ENCODE data around the gene CD300LF. TPM values are rescaled to one million over a fixed set of nuclear protein-coding genes. Genes with fewer than 3 reads are reported as not detected.

CD300LF gene
- total RNA-seq, 1 experiment from 2014 or later = not detected

- Mint-ChIP-seq H3K4me3 (ENCODE audit: low read depth, unreplicated experiment) (peak overlapping the region; percentile 97), H3K27ac (ENCODE audit: unreplicated experiment) (peak overlapping the region; percentile 83), H3K4me1 (ENCODE audit: low read depth, unreplicated experiment) (peaks cover 31% of the 10 kb centered on the region), H3K27me3 (ENCODE audit: unreplicated experiment) (peaks cover under 1% of the 10 kb centered on the region), H3K9me3 (ENCODE audit: low read depth, unreplicated experiment) (no peaks in the 10 kb centered on the region), H3K36me3 (ENCODE audit: insufficient read depth, unreplicated experiment) (peaks cover 51% of the 10 kb centered on the region)
- no peak for TF ChIP-seq CTCF (IDR thresholded peaks at IDR 0.05; ENCODE audit: unreplicated experiment)
- no TSS peak for BruUV-seq (replicated peaks)
- CTCF ChIA-PET = interaction anchor here (0.6 to 2.7 kb wide), 8 partner anchors 11 to 47 kb away, joined by 3 to 28 read pairs (median 4); partner anchors contain the start of gene NAT9
- peak; percentile 32 for DNase-seq
- intact Hi-C loops (cut with micrococcal nuclease; ENCODE audit: unreplicated experiment) = loop anchor here (5.0 kb wide), 1 partner anchor 33 kb away; no protein-coding TSS in a partner anchor
Measured at GRCh38 chr17:74749279-74750038, 36.7 kb upstream of the CD300LF start.

- peaks cover 8% of the 10 kb centered on the region for H3K27me3 Mint-ChIP-seq (ENCODE audit: unreplicated experiment)
- intact Hi-C loops (cut with micrococcal nuclease; ENCODE audit: unreplicated experiment) = loop anchor here (5.0 kb wide), 1 partner anchor 34 kb away; no protein-coding TSS in a partner anchor
- CTCF ChIA-PET = interaction anchor here (0.6 to 2.7 kb wide), 6 partner anchors 11 to 41 kb away, joined by 3 to 28 read pairs (median 4); partner anchors contain the start of gene NAT9
- peak; percentile 98 for DNase-seq
- H3K9me3 Mint-ChIP-seq (ENCODE audit: low read depth, unreplicated experiment) = no peaks in the 10 kb centered on the region
- TSS peak; percentile 69 for BruUV-seq (replicated peaks)
- H3K4me1 Mint-ChIP-seq (ENCODE audit: low read depth, unreplicated experiment) = peaks cover 39% of the 10 kb centered on the region
- peak within 1 kb of the TSS; percentile 83 for H3K27ac Mint-ChIP-seq (ENCODE audit: unreplicated experiment)
- peaks cover 55% of the 10 kb centered on the region for H3K36me3 Mint-ChIP-seq (ENCODE audit: insufficient read depth, unreplicated experiment)
- TF ChIP-seq CTCF (IDR thresholded peaks at IDR 0.05; ENCODE audit: unreplicated experiment) = no peak
- H3K4me3 Mint-ChIP-seq (ENCODE audit: low read depth, unreplicated experiment) = peak within 1 kb of the TSS; percentile 97
Measured at GRCh38 chr17:74748529-74749278, 36.0 kb upstream of the CD300LF start, which contains the start of gene NHERF1. TSS of gene NHERF1 (plus strand) at chr17:74748628. CDS start at chr17:74748847, 219 bp downstream.

GRCh38 chr17:74748279-74748528, 35.5 kb upstream of the CD300LF start:
- no peak for DNase-seq
- CTCF ChIA-PET = no interaction called here
- H3K4me3 Mint-ChIP-seq (ENCODE audit: low read depth, unreplicated experiment) = peak overlapping the region; percentile 97
- no peak for TF ChIP-seq CTCF (IDR thresholded peaks at IDR 0.05; ENCODE audit: unreplicated experiment)
- H3K4me1 Mint-ChIP-seq (ENCODE audit: low read depth, unreplicated experiment) = peaks cover 37% of the 10 kb centered on the region
- peaks cover 13% of the 10 kb centered on the region for H3K27me3 Mint-ChIP-seq (ENCODE audit: unreplicated experiment)
- no peak overlapping the region for H3K27ac Mint-ChIP-seq (ENCODE audit: unreplicated experiment)
- peaks cover 55% of the 10 kb centered on the region for H3K36me3 Mint-ChIP-seq (ENCODE audit: insufficient read depth, unreplicated experiment)
- no TSS peak for BruUV-seq (replicated peaks)
- H3K9me3 Mint-ChIP-seq (ENCODE audit: low read depth, unreplicated experiment) = no peaks in the 10 kb centered on the region
- intact Hi-C loops (cut with micrococcal nuclease; ENCODE audit: unreplicated experiment) = loop anchor here (5.0 kb wide), 1 partner anchor 34 kb away; no protein-coding TSS in a partner anchor

- H3K9me3 Mint-ChIP-seq (ENCODE audit: low read depth, unreplicated experiment) = no peaks in the 10 kb centered on the region
- H3K4me3 Mint-ChIP-seq (ENCODE audit: low read depth, unreplicated experiment) = no peak overlapping the region
- H3K4me1 Mint-ChIP-seq (ENCODE audit: low read depth, unreplicated experiment) = peaks cover 25% of the 10 kb centered on the region
- no peak for TF ChIP-seq CTCF (IDR thresholded peaks at IDR 0.05; ENCODE audit: unreplicated experiment)
- CTCF ChIA-PET = interaction anchor here (0.7 to 3.8 kb wide), 4 partner anchors 13 to 1183 kb away, joined by 3 to 38 read pairs (median 14); no protein-coding TSS in a partner anchor
- peaks cover 22% of the 10 kb centered on the region for H3K27me3 Mint-ChIP-seq (ENCODE audit: unreplicated experiment)
- no peak for DNase-seq
- peaks cover 45% of the 10 kb centered on the region for H3K36me3 Mint-ChIP-seq (ENCODE audit: insufficient read depth, unreplicated experiment)
- H3K27ac Mint-ChIP-seq (ENCODE audit: unreplicated experiment) = no peak overlapping the region
- no TSS peak for BruUV-seq (replicated peaks)
- intact Hi-C loops (cut with micrococcal nuclease; ENCODE audit: unreplicated experiment) = loop anchor here (5.0 kb wide), 1 partner anchor 35 kb away; no protein-coding TSS in a partner anchor
Measured at GRCh38 chr17:74746922-74747321, 34.2 kb upstream of the CD300LF start.
